ENCODE results near the gene PRDM16. TPM values are rescaled to one million over a fixed set of nuclear protein-coding genes. Genes with fewer than 3 reads are reported as not detected.

The PRDM16 gene
- total and polyA plus RNA-seq, 2 of the 4 experiments (the other 2 are of a cell fraction), result 0.02 TPM; not detected in 1

GRCh38 chr1:3109355-3109754 is 40.4 kb downstream of the PRDM16 start:
- ChIA-PET POLR2A (ENCODE audit: unreplicated experiment) (no interaction called here), CTCF (no interaction called here)
- Histone ChIP-seq H4K91ac (ENCODE audit: insufficient read depth, low read depth, low read length) (no peak overlapping the region), H3K36me3 (ENCODE audit: control insufficient read depth, insufficient read depth, low read length) (no peaks in the 10 kb centered on the region), H3K56ac (ENCODE audit: extremely low read depth, insufficient read depth, low read length) (no peak overlapping the region), H4K8ac (ENCODE audit: low read depth in 2 of 2, low read length in 2 of 2) (no peak overlapping the region), H3K4me2 (ENCODE audit: low read depth, low read length) (no peak overlapping the region), H3K14ac (replicated peaks; ENCODE audit: low read depth, low read length) (no peak overlapping the region), H4K5ac (ENCODE audit: low read depth, low read length) (no peak overlapping the region), H2AK9ac (replicated peaks; ENCODE audit: low read depth, low read length, poor library complexity) (no peak overlapping the region), H3K9me3 (ENCODE audit: control insufficient read depth, insufficient read depth, low read length) (peaks cover 12% of the 10 kb centered on the region), H3K23ac (ENCODE audit: low read depth, low read length) (no peak overlapping the region), H2AK5ac (ENCODE audit: low read depth, low read length) (no peak overlapping the region), H3K4ac (ENCODE audit: low read depth, low read length) (no peak overlapping the region), H3K4me3 (ENCODE audit: insufficient read depth, low read depth, low read length) (no peak overlapping the region), H3K9me1 (ENCODE audit: insufficient read depth, low read length) (no peaks in the 10 kb centered on the region), H3K79me1 (ENCODE audit: low read depth in 1 of 2, low read length in 2 of 2) (no peaks in the 10 kb centered on the region), H3K18ac (ENCODE audit: low read depth, low read length) (no peak overlapping the region), H3K4me1 (ENCODE audit: control insufficient read depth, insufficient read depth, low read length) (no peaks in the 10 kb centered on the region), H3K27me3 (ENCODE audit: control insufficient read depth, insufficient read depth, low read length) (no peaks in the 10 kb centered on the region), H2AFZ (replicated peaks; ENCODE audit: low read length, poor library complexity) (no peak overlapping the region), H2BK20ac (ENCODE audit: low read depth, low read length) (no peak overlapping the region), H3K9ac (ENCODE audit: low read depth, low read length) (no peak overlapping the region), H2BK5ac (ENCODE audit: low read depth, low read length, poor library complexity, severe bottlenecking) (no peak overlapping the region), H2BK120ac (ENCODE audit: low read depth, low read length) (no peak overlapping the region), H3K27ac (ENCODE audit: insufficient read depth, low read length) (no peak overlapping the region), H2BK15ac (ENCODE audit: low read depth, low read length) (no peak overlapping the region), H4K20me1 (ENCODE audit: insufficient read depth, low read length) (no peaks in the 10 kb centered on the region)
- WGBS, 2 experiments (ENCODE audit: extremely low coverage in 2 of 2, insufficient read length in 1 of 2), result 17% methylated on average over 2 of the region's 12 CpGs; no CpG with 5 or more reads in 1 of the 2 experiments
- DNase-seq, result no peak
- ATAC-seq (ENCODE audit: low read depth), result no peak
- dilution Hi-C loops (cut with HindIII; ENCODE audit: low sequenced_read_pairs, unreplicated experiment) (no loop called here), in situ Hi-C loops (cut with MboI; ENCODE audit: low sequenced_read_pairs) (no loop called here), intact Hi-C loops (cut with micrococcal nuclease) (no loop called here)
- TF ChIP-seq RFX5 (IDR thresholded peaks at IDR 0.05; ENCODE audit: low read depth, low read length), result no peak
- no peak for TF ChIP-seq CTCF (conservative IDR thresholded peaks at IDR 0.05; ENCODE audit: low read depth, low read length)
- no peak for TF ChIP-seq RCOR1 (IDR thresholded peaks at IDR 0.05; ENCODE audit: insufficient replicate concordance, low read length)
- no peak for TF ChIP-seq CHD1 (IDR thresholded peaks at IDR 0.05; ENCODE audit: low read depth, low read length)
- TF ChIP-seq POLR2A (IDR thresholded peaks at IDR 0.05; ENCODE audit: low read depth, low read length), result no peak
- no peak for TF ChIP-seq CEBPB (IDR thresholded peaks at IDR 0.05; ENCODE audit: low read depth, low read length)
- TF ChIP-seq BHLHE40 (IDR thresholded peaks at IDR 0.05; ENCODE audit: low read depth, low read length), result no peak
- no TSS peak for BruUV-seq (replicated peaks)
